22Rv1 (cell line): Measurements from ENCODE around the gene ACACA.

ENCODE experiments used
- ZFX ChIP-seq: fragments of 450-650 bp; IDR thresholded peaks from 2 replicates; pipeline ENCODE4 v1.6.1; 2017; ENCODE audit warnings: antibody characterized with exemption, borderline replicate concordance
- TF ChIP-seq, protein P1 (sequence below): fragments of 450-650 bp; IDR thresholded peaks from 2 replicates; pipeline ENCODE4 v1.5.1; 2017; ENCODE audit warnings: mild to moderate bottlenecking

DNA sequence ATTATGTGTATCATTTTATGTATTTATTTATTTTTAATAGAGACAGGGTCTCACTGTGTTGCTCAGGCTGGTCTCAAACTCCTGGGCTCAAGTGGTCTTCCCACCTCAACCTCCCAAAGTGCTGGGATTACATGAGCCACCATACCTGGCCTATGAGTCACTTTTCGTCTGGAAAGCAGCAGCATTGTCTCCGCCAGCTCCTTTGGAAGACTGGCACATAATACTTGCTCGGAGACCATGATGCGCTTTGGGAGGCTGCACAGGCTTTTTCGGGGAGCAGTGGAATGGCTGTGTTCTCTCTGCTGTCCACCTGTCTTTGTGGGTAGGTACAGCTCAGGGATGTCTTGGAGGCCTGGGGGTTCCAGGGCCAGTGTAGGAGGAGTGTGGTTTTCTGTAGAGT, 355.7 kb downstream of the ACACA start:
- TF ChIP-seq, protein P1, sequence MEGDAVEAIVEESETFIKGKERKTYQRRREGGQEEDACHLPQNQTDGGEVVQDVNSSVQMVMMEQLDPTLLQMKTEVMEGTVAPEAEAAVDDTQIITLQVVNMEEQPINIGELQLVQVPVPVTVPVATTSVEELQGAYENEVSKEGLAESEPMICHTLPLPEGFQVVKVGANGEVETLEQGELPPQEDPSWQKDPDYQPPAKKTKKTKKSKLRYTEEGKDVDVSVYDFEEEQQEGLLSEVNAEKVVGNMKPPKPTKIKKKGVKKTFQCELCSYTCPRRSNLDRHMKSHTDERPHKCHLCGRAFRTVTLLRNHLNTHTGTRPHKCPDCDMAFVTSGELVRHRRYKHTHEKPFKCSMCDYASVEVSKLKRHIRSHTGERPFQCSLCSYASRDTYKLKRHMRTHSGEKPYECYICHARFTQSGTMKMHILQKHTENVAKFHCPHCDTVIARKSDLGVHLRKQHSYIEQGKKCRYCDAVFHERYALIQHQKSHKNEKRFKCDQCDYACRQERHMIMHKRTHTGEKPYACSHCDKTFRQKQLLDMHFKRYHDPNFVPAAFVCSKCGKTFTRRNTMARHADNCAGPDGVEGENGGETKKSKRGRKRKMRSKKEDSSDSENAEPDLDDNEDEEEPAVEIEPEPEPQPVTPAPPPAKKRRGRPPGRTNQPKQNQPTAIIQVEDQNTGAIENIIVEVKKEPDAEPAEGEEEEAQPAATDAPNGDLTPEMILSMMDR: no peak
- TF ChIP-seq ZFX: no peak
